ENCODE results near the gene ACADL. TPM values are rescaled to one million over a fixed set of nuclear protein-coding genes. Genes with fewer than 3 reads are reported as not detected.

Gene ACADL
- total and polyA plus RNA-seq, 12 donors, result 0.16 to 4.3 (median 0.86) TPM

DNA sequence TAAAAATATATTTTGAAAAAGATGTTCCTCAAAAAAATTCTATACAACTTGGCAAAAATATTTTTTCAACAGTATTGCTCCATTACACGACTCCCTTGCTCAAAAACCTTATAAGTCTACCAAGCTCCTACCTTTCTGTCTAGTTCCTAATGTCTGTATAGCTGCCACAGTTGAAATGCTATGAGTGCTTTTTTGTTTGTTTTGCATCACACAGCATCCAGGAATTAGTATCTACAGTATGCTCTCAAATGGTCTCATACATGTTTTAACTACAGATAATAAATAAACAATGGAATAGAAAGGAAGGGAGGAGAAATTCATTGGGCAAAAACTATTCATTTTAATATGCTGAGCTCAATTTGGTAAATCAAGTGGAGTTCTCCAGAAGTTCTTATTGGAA lies 17.3 kb downstream of the ACADL start:
- H3K4me3 ChIP-seq, result no peak overlapping the region
- ATAC-seq, result no peak
- no peaks in the 10 kb centered on the region for H3K36me3 ChIP-seq
- no peak for DNase-seq
- H3K9me3 ChIP-seq, result no peaks in the 10 kb centered on the region
- no peak overlapping the region for H3K27ac ChIP-seq
- TF ChIP-seq, protein P1, sequence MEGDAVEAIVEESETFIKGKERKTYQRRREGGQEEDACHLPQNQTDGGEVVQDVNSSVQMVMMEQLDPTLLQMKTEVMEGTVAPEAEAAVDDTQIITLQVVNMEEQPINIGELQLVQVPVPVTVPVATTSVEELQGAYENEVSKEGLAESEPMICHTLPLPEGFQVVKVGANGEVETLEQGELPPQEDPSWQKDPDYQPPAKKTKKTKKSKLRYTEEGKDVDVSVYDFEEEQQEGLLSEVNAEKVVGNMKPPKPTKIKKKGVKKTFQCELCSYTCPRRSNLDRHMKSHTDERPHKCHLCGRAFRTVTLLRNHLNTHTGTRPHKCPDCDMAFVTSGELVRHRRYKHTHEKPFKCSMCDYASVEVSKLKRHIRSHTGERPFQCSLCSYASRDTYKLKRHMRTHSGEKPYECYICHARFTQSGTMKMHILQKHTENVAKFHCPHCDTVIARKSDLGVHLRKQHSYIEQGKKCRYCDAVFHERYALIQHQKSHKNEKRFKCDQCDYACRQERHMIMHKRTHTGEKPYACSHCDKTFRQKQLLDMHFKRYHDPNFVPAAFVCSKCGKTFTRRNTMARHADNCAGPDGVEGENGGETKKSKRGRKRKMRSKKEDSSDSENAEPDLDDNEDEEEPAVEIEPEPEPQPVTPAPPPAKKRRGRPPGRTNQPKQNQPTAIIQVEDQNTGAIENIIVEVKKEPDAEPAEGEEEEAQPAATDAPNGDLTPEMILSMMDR (IDR thresholded peaks at IDR 0.05), result no peak
- WGBS, 2 donors, result 86 to 90% methylated on average over 1 of the region's 1 CpG
- peaks cover 0 to 3% (median 0%) of the 10 kb centered on the region in 7 donors for H3K27me3 ChIP-seq
- no peaks in the 10 kb centered on the region for H3K4me1 ChIP-seq
- intact Hi-C loops (cut with DNase I), result loop anchor here in 1 of 10 donors (10.0 kb wide), 1 partner anchor 883 kb away; no protein-coding TSS in a partner anchor

DNA sequence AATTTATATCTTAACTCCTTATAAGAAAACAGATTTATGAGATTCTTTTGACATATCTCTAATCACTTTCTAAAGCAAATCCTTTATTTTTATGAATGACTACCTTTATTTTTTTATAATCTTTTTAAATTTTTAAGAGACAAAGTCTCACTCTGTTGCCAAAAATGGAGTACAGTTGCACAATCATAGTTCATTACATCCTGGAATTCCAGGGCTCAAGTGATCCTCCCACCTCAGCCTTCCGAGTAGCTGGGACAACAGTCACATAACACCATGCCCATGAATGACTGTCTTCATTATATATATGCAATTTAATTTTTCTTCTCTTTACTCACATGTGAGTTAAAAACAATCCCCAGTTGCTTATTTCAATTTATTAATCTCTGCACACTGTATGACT lies 21.7 kb downstream of the ACADL start:
- H3K4me3 ChIP-seq, result no peak overlapping the region
- TF ChIP-seq, protein P1 (IDR thresholded peaks at IDR 0.05), result no peak
- H3K36me3 ChIP-seq, result no peaks in the 10 kb centered on the region
- intact Hi-C loops (cut with DNase I), result loop anchor here in 1 of 10 donors (10.0 kb wide), 1 partner anchor 879 kb away; no protein-coding TSS in a partner anchor
- peaks cover 0 to 3% (median 0%) of the 10 kb centered on the region in 7 donors for H3K27me3 ChIP-seq
- 41 to 66% methylated on average over 1 of the region's 1 CpG for WGBS, 2 donors
- DNase-seq, result no peak
- no peaks in the 10 kb centered on the region for H3K9me3 ChIP-seq
- no peak for ATAC-seq
- H3K4me1 ChIP-seq, result no peaks in the 10 kb centered on the region
- H3K27ac ChIP-seq, result no peak overlapping the region

DNA sequence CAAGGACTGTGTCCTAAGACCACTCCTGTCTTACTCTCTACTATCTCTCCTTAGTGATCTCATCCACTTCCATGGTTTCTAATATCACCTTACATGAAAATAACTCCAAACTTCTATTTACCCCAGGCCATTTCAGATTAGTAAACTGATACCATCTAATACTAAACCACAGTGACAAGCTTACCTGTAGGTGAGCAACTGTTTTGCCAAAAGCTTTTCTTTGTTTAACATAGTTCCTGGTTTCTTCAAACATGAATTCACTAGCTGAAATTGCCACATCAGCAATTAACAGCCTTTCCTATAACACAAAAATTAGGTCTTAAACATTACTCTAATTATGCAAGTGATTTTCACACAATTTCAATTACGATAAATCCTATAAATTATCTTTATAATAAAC lies 22.1 kb downstream of the ACADL start:
- intact Hi-C loops (cut with DNase I), result loop anchor here in 1 of 10 donors (10.0 kb wide), 1 partner anchor 878 kb away; no protein-coding TSS in a partner anchor
- Histone ChIP-seq H3K27me3 (peaks cover 0 to 3% (median 0%) of the 10 kb centered on the region in 7 donors), H3K36me3 (no peaks in the 10 kb centered on the region), H3K4me3 (no peak overlapping the region), H3K27ac (no peak overlapping the region), H3K4me1 (no peaks in the 10 kb centered on the region), H3K9me3 (no peaks in the 10 kb centered on the region)
- whole genome bisulfite sequencing, 2 donors, result 82 to 91% methylated on average over 1 of the region's 1 CpG
- ATAC-seq (no peak), DNase-seq (no peak)
- TF ChIP-seq, protein P1 (IDR thresholded peaks at IDR 0.05), result no peak

DNA sequence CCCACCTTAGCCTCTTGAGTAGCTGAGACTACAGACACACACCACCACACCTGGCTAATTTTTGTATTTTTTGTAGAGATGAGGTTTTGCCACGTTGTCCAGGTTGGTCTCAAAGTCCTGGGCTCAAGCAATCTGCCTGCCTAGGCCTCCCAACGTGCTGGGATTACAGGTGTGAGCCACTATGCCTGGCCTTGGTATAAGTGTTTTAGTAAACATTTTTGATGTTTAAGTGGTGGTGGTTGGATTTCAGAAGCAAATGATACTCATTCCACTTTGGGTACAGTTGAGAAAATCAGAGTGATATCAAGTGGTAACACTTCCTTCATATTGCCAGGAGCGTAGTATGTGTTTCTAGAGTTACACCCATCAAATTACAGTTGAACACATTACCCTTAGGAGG lies 25.4 kb downstream of the ACADL start:
- peaks cover 0 to 7% (median 0%) of the 10 kb centered on the region in 9 donors for H3K4me1 ChIP-seq
- peaks cover 0 to 2% (median 0%) of the 10 kb centered on the region in 7 donors for H3K27me3 ChIP-seq
- DNase-seq, result no peak
- intact Hi-C loops (cut with DNase I), result loop anchor here in 8 of 10 donors (2.0 to 10.0 kb wide), 8 partner anchors 125 to 875 kb away; no protein-coding TSS in a partner anchor
- H3K9me3 ChIP-seq, result no peaks in the 10 kb centered on the region
- no peak overlapping the region for H3K4me3 ChIP-seq
- TF ChIP-seq, protein P1 (IDR thresholded peaks at IDR 0.05), result no peak
- no peak overlapping the region for H3K27ac ChIP-seq
- 88 to 92% methylated on average over 3 of the region's 3 CpGs for WGBS, 2 donors
- no peak for ATAC-seq
- no peaks in the 10 kb centered on the region for H3K36me3 ChIP-seq

Measured in heart right ventricle (tissue), 16 donors.